Measurements from ENCODE around the gene CAST.
"Not testable (repeated sequence)": the region's sequence is repeated elsewhere in the genome, so short reads cannot be mapped to it uniquely, and the experiment has no call there.

Gene CAST

GRCh38 chr5:96781031-96781971 lies 119.1 kb downstream of the CAST start:
- no peak for DNase-seq (ENCODE audit: low read depth)

- DNase-seq (ENCODE audit: low read depth), result no peak
Measured at GRCh38 chr5:96783326-96783725, 121.2 kb downstream of the CAST start.

- DNase-seq (ENCODE audit: low read depth), result no peak
Measured at GRCh38 chr5:96785326-96786109, 123.3 kb downstream of the CAST start.

- no peak for DNase-seq (ENCODE audit: low read depth)
Measured at GRCh38 chr5:96788112-96788749, 126.1 kb downstream of the CAST start.

- DNase-seq (ENCODE audit: low read depth), result no peak
Measured at GRCh38 chr5:96789794-96790330, 127.7 kb downstream of the CAST start.

GRCh38 chr5:96790961-96791504 lies 128.9 kb downstream of the CAST start:
- no peak for DNase-seq (ENCODE audit: low read depth)

- DNase-seq (ENCODE audit: low read depth), result peak; percentile 36
Measured at GRCh38 chr5:96794757-96795156, 132.6 kb downstream of the CAST start.

GRCh38 chr5:96795626-96796025 lies 133.4 kb downstream of the CAST start:
- no peak for DNase-seq (ENCODE audit: low read depth)

GRCh38 chr5:96796434-96796833 lies 134.3 kb downstream of the CAST start:
- DNase-seq (ENCODE audit: low read depth), result no peak

GRCh38 chr5:96801718-96802117 lies 139.5 kb downstream of the CAST start:
- not testable (repeated sequence) for DNase-seq (ENCODE audit: low read depth)

GRCh38 chr5:96807075-96807654 lies 145.0 kb downstream of the CAST start:
- DNase-seq (ENCODE audit: low read depth), result no peak

GRCh38 chr5:96808541-96808828 lies 146.3 kb downstream of the CAST start:
- no peak for DNase-seq (ENCODE audit: low read depth)

GRCh38 chr5:96808868-96809558 lies 146.8 kb downstream of the CAST start:
- DNase-seq (ENCODE audit: low read depth), result no peak

- no peak for DNase-seq (ENCODE audit: low read depth)
Measured at GRCh38 chr5:96809921-96810320, 147.7 kb downstream of the CAST start.

- DNase-seq (ENCODE audit: low read depth), result no peak
Measured at GRCh38 chr5:96812851-96813250, 150.7 kb downstream of the CAST start.

- DNase-seq (ENCODE audit: low read depth), result no peak
Measured at GRCh38 chr5:96814041-96814440, 151.9 kb downstream of the CAST start.

GRCh38 chr5:96816411-96816939 lies 154.3 kb downstream of the CAST start:
- peak; percentile 25 for DNase-seq (ENCODE audit: low read depth)

GRCh38 chr5:96816991-96817390 lies 154.8 kb downstream of the CAST start:
- DNase-seq (ENCODE audit: low read depth), result no peak

GRCh38 chr5:96817506-96817905 lies 155.3 kb downstream of the CAST start:
- DNase-seq (ENCODE audit: low read depth), result no peak

- DNase-seq (ENCODE audit: low read depth), result no peak
Measured at GRCh38 chr5:96818125-96818788, 156.1 kb downstream of the CAST start.

Data from stimulated activated CD8-positive, alpha-beta memory T cell treated with anti-CD3 and anti-CD28 coated beads, Interleukin-12 subunit alpha, Interleukin-12 subunit beta, amount 100 ng/mL, for 4 hours (primary cell).